ENCODE results near the gene SF3B4.
"Not testable (repeated sequence)": the region's sequence is repeated elsewhere in the genome, so short reads cannot be mapped to it uniquely, and the experiment has no call there.

Gene SF3B4

DNA sequence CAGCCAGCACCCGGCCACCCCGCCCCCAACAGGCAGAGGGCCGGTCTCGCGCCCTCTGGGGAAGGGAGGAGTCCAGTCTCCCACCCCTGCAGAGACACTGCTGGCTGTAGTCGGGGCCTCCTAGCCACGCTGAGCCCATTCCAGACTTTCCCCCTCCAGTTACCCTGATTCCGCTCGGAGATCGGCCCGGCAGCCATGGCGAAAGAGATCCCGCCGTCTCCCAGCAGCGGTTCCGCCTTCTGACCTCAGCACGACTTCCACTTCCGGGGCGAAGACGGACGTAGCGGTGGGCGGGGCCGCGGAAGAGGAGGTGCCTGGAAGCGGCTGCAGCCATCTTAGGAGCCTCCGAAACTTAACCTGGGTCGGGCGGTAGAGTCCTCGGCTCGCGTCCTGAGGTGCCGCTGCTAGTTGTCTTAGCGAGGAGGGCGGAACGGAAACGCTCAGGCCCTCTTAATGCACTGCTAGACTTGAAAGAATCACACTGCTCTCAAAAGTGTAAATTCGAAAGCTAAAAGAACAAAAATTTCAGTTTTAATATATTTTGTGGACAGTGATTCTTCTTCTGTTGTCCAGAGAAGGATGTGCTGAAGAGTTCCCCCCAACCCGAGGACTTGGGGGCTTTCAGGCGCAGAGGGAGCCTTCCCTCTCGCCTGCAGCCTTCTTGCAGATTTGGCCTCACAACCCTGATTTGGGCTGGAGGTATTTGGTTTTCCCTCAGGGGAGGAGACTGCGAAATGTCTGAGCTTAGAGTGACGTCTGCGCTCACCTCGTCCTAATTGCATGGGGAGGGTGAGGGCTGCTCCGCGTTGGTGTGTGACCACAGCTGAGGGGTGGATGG is at the start of gene SF3B4:
Gene SF3B4, minus strand, starts transcription at position 241 of the 838 bp plus-strand sequence. Its CDS starts 44 bp downstream, at position 197.
- DNase-seq: peak; percentile 96 to 98

GRCh38 chr1:149977345-149977744 is 49.7 kb upstream of the SF3B4 start:
- peak; percentile 5 to 61 for DNase-seq

DNA sequence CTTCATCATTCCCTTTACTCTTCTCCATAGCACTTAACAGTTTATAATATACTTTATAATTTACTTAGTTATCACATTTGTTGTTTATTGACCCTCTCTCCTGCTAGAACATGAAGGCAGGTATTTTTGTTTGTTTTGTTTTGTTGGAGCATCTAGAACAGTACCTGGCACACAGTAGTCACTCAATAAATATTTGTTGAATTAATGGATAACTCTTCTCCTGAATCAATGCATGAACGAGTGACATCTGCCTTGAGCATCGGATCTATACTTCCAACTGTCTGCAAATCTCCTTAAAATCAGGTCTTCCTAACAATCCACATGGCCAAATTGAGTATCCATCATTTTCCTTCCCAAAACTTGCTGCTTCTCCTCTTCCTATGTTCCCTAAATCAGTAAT is 44.9 kb upstream of the SF3B4 start:
- DNase-seq: no peak

DNA sequence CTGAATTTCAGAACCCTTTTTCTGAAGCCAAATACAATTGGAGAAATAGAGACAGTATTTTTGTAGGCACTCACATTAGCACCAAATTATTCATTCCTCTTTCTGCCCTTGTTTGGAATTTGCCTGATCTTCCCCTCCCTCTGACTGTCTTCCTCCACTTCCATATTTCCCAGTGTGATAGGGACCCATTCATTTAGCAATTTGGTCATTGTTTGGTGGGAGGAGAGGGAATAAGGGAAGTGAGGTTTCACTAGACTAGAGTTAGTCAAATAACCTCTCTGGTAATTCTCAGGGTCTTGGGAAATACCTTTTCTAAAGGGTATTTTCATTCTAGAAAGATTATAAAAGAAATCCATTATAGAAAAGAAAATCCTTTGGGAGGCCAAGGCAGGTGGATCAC is 40.0 kb upstream of the SF3B4 start:
- no peak for DNase-seq

DNA sequence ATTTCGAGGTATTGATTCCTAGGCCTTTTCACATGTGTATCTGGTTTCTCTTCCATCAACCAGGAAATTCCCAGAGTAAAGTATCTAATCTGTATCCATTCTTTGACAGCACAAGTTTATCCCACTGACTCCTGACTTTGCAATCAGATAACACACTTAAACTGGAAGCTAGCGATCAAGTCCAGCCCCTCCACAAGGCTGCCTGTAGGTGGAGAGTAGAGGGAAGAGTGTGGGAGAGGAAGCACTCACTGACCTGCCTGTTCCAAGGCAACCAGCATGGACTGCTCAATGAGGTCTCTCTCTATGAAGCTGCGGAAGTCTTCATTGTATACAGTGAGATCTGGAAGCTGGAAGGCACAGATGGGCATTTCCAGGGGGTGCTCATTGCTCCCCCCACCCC is 39.4 kb upstream of the SF3B4 start:
- DNase-seq: no peak

GRCh38 chr1:149966405-149966804 is 38.8 kb upstream of the SF3B4 start:
- DNase-seq: no peak

GRCh38 chr1:149965440-149965839 is 37.8 kb upstream of the SF3B4 start:
- DNase-seq: no peak

DNA sequence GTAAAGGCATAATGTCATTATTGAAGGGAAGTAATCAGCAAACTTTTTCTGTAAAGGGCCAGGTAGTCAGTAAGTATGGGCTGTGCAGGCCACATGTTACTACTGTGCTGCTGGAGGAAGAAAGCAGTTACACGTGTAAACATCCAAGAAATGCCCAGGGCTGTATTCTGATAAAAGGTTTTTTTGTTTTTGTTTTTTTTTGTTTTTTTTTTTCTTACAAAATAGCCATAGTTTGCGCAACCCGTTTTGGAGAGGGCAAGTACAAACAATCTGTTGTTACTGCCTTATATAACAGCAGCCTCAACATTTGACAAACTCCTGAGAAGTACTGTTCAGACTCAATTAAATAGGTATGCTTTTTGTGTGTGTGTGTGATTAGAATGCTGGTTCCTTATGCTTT is 35.8 kb upstream of the SF3B4 start:
- no peak for DNase-seq

DNA sequence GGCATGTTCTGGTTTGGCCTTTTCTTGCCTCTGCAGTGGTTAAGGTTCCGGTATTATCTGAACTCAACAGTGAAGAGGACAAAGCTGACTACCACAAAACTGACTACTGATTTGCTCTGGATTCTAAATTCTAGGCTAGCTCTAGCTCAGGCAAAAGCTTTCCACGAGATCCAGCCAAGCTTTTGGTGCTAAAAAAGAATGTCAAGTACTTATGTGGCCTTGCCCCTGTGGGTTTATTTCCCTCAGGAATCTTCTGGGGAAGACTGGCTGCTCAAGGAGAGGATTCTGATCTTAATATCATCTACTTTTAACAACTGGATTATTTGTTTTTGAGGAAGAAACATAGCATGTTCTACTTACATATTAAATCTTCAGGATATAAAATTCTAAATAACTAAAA is 35.1 kb upstream of the SF3B4 start:
- DNase-seq: no peak

- DNase-seq: peak; percentile 76 to 80
Measured at GRCh38 chr1:149962039-149962647, 34.5 kb upstream of the SF3B4 start.

GRCh38 chr1:149957548-149957947 is 29.9 kb upstream of the SF3B4 start:
- DNase-seq: not testable (repeated sequence)

DNA sequence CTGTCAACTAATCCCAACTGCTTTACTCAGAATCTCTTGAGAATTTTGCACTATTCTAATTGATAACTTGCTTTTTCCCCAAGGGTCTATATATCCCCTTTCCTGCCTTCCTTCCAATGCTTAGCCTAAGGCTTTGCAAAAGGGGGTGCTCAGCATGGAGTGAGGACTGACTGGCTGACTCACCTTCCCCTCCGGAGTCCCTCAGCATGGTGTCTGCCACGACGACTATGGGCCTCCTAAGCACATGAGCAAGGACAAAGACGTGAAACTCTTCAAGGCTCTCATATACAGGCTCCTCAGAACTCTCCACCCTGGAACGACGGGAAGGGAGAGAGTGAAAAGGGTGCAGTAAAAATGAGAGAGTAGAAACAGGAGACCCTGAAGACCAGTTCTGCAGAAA is 22.3 kb upstream of the SF3B4 start:
- DNase-seq: no peak

- DNase-seq: no peak
Measured at GRCh38 chr1:149945206-149945605, 17.6 kb upstream of the SF3B4 start.

DNA sequence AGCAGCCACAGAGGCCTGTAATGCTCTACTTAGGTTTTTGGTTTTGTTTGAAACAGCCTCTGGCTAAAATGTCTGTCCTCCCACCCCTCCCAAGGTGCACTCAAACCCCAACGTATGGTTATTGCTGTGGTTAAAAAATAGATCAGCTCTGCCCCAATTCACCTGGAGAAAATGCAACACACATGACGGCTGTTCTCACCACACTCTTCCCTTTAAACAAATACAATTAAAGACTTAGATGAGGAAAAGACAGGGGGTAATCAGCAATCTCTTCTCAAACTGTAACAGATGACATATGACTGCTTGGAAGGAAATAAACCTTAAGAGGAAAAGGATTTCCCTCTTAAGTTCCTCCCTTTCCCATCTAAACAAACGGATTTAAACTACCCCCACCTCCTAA is 15.3 kb upstream of the SF3B4 start:
- DNase-seq: no peak

- DNase-seq: peak in 1 of 2 experiments; percentile 16
Measured at GRCh38 chr1:149942207-149942606, 14.6 kb upstream of the SF3B4 start.

DNA sequence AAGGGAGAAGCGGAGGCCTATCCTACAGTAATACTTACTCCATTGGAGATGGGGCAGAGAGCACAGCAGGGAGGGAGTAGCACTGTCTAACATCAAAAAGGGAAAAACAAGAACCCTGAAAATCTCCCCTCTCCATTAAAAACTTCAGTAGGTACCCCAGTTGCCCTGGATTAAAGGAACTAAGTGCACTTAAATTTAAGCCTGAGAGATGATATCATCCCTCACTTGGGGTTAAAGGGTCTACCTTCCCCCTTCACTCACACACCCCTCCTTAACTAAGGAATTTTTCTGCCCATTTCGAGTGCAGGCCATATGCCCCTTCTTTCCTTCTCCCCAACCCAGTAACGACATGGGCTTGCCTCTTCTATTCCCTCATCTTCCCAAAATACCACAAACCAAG is 12.8 kb upstream of the SF3B4 start:
- DNase-seq: no peak

DNA sequence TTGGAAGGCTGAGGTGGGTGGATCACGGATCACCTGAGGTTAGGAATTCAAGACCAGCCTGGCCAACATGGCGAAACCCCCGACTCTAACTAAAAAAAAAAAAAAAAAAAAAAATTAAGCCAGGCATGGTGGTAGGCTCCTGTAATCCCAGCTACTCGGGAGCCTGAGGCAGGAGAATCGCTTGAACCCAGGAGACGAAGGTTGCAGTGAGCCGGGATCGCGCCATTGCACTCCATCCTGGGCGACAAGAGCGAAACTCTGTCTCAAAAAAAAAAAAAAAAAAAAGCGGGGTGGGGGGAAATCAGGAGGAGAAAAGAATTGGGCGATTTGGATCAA is 11.0 kb upstream of the SF3B4 start:
- DNase-seq: not testable (repeated sequence)

DNA sequence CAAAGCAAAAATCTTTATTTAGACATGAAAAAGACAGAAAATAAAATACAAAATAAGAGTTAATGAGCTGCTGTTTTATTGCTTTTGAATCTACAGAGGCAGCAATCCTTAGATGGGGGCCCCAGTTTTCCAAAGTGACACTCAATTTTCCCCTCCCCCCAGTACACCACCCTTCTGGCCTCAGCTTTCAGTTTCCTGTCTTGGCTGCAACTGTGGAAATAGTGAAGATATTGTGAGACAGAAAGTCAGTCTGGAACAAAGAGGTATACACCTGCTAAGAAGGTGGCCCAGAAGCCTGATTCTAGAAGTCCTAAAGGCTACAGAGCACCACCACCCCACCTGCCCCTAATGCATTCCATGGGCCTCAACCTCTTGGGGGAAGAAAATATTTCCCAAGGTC is 10.2 kb upstream of the SF3B4 start:
- no peak for DNase-seq

- no peak for DNase-seq
Measured at GRCh38 chr1:149936992-149937705, 9.5 kb upstream of the SF3B4 start.

GRCh38 chr1:149936170-149936991 is 8.8 kb upstream of the SF3B4 start, which contains the start of gene MTMR11:
Gene MTMR11, minus strand, starts transcription at chr1:149936879. Its CDS starts 232 bp downstream, at chr1:149936647.
- DNase-seq: no peak

DNA sequence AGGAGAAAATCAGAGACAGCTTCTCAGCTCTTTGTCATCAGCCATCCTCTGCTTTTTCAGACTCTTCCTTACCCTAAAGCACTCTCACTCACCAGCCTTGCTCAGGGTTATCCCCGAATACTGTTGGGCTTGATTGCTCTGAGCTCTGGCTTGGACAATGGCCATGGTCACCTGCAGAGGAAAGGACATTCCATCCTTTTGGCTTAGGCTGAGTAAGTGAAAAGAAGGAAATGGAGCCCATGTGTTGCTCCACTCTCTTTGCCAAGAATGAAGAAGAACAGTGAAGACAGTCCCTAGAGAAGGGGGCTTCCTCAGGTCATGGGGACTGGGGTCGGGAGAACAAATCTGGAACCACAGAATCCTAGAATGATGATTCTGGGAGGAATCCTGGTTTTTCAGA is 6.8 kb upstream of the SF3B4 start:
- no peak for DNase-seq

DNA sequence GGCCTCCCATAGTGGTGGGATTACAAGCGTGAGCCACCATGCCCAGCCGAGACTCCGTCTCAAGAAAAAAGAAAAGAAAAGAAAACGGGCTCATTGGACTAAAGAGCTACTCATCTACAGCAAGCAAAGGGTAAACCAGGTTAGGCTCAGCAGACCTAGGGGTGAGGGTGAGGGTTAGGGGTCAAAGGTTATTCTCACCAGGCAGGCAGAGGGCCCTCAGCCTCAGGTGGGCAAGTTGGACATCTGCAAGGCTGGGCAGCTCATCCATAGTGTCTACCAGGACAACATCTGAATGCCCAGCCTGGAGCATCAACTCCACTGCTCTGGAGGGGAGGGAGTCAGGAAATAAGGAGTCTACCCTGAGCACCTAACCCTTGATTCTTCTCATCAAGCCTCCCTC is 5.6 kb upstream of the SF3B4 start:
- no peak for DNase-seq

DNA sequence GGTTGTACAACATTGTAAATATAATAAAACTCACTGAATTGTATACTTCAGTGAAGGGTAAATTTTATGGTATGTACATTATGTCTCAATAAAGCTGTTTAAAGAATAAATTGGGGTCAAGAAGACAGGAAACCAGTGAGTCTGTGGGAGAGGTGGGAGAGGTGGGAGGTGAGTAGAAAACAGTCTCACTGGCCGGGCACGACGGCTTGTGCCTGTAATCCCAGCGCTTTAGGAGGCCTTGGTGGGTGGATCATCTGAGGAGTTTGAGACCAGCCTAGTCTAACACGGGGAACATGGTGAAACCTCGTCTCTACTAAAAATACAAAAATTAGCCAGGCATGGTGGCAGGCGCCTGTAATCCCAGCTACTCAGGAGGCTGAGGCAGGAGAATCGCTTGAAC is 4.9 kb upstream of the SF3B4 start:
- DNase-seq: no peak

All from NCI-H2081 (cell line).